Measurements from ENCODE around the gene SLC25A39.
"Not testable (repeated sequence)": the region's sequence is repeated elsewhere in the genome, so short reads cannot be mapped to it uniquely, and the experiment has no call there.

The SLC25A39 gene

GRCh38 chr17:44334315-44334714 is 9.7 kb upstream of the SLC25A39 start:
- no peak for DNase-seq (ENCODE audit: low read depth)

- no peak for DNase-seq (ENCODE audit: low read depth)
These were observed 8.7 kb upstream of the SLC25A39 start for GRCh38 chr17:44333371-44333770.

- DNase-seq (ENCODE audit: low read depth) = peak; percentile 85
These were observed 6.7 kb upstream of the SLC25A39 start for GRCh38 chr17:44331249-44331760.

GRCh38 chr17:44330263-44330662 is 5.6 kb upstream of the SLC25A39 start:
- DNase-seq (ENCODE audit: low read depth) = not testable (repeated sequence)

- DNase-seq (ENCODE audit: low read depth) = not testable (repeated sequence)
These were observed 4.9 kb upstream of the SLC25A39 start for GRCh38 chr17:44329516-44329915.

GRCh38 chr17:44327715-44328449 is 3.3 kb upstream of the SLC25A39 start:
- no peak for DNase-seq (ENCODE audit: low read depth)

GRCh38 chr17:44326861-44327444 is 2.3 kb upstream of the SLC25A39 start:
- DNase-seq (ENCODE audit: low read depth) = peak; percentile 99

GRCh38 chr17:44324092-44324570 is 492 bp downstream of the SLC25A39 start:
- DNase-seq (ENCODE audit: low read depth) = peak; percentile 59

GRCh38 chr17:44323359-44324091 is 1.1 kb downstream of the SLC25A39 start:
- no peak for DNase-seq (ENCODE audit: low read depth)

GRCh38 chr17:44322236-44322895 is 2.3 kb downstream of the SLC25A39 start:
- DNase-seq (ENCODE audit: low read depth) = no peak

GRCh38 chr17:44321246-44322120 is 3.1 kb downstream of the SLC25A39 start:
- DNase-seq (ENCODE audit: low read depth) = no peak

- DNase-seq (ENCODE audit: low read depth) = no peak
These were observed 4.6 kb downstream of the SLC25A39 start for GRCh38 chr17:44320066-44320465.

GRCh38 chr17:44318077-44318892 is 6.3 kb downstream of the SLC25A39 start:
- DNase-seq (ENCODE audit: low read depth) = no peak

- no peak for DNase-seq (ENCODE audit: low read depth)
These were observed 7.1 kb downstream of the SLC25A39 start for GRCh38 chr17:44317545-44317944.

- no peak for DNase-seq (ENCODE audit: low read depth)
These were observed 8.6 kb downstream of the SLC25A39 start for GRCh38 chr17:44315760-44316731.

- peak; percentile 51 for DNase-seq (ENCODE audit: low read depth)
These were observed 9.6 kb downstream of the SLC25A39 start for GRCh38 chr17:44314869-44315661.

GRCh38 chr17:44314524-44314868 is 10.1 kb downstream of the SLC25A39 start:
- DNase-seq (ENCODE audit: low read depth) = no peak

GRCh38 chr17:44314031-44314430 is 10.6 kb downstream of the SLC25A39 start:
- no peak for DNase-seq (ENCODE audit: low read depth)

All from ELR (cell line).